Activated CD8-positive, alpha-beta T cell treated with anti-CD3 and anti-CD28 coated beads, Interleukin-2, amount 10 ng/mL, durations not matched to agents 7 days and 5 days (primary cell): ENCODE results near the gene ZNF567. TPM values are rescaled to one million over a fixed set of nuclear protein-coding genes. Genes with fewer than 3 reads are reported as not detected.
A peak's percentile ranks its signal among the peaks of the same experiment; 100 is the strongest.

Experiments
- ATAC-seq: fragments of 150-1000 bp; cut with Tn5 transposase; one replicate; pipeline ENCODE4 v1.10.0; 2021; ENCODE audit warnings: moderate library complexity
- CTCF ChIA-PET: fragments of 350-600 bp; sonication (Branson Sonifier 250); formaldehyde crosslinking; loops from one replicate; lab custom pipeline; 2021; ENCODE audit warnings: antibody characterized with exemption; lab: Charles Lee
- POLR2A ChIA-PET: fragments of 350-600 bp; sonication (Branson Sonifier 250); formaldehyde crosslinking; loops from one replicate; lab custom pipeline; 2021; ENCODE audit warnings: antibody characterized with exemption; lab: Charles Lee
- DNase-seq: peaks from one replicate; pipeline ENCODE4 v3.0.0-alpha.2; 2020
- H3K27ac Mint-ChIP-seq: one replicate; pipeline ENCODE4 v1.8.0; 2021; ENCODE audit warnings: mild to moderate bottlenecking, mixed read lengths
- H3K27me3 Mint-ChIP-seq: one replicate; pipeline ENCODE4 v1.8.0; 2021; ENCODE audit warnings: low read depth, mixed read lengths
- H3K36me3 Mint-ChIP-seq: one replicate; pipeline ENCODE4 v1.8.0; 2021; ENCODE audit warnings: low read depth, mixed read lengths
- H3K4me1 Mint-ChIP-seq: one replicate; pipeline ENCODE4 v1.8.0; 2021; ENCODE audit warnings: low read depth, mixed read lengths
- H3K4me3 Mint-ChIP-seq: one replicate; pipeline ENCODE4 v1.8.0; 2021; ENCODE audit warnings: mild to moderate bottlenecking, mixed read lengths
- H3K9me3 Mint-ChIP-seq: one replicate; pipeline ENCODE4 v1.8.0; 2022; ENCODE audit warnings: mixed read lengths; ENCODE audit not compliant: insufficient read depth
- total RNA-seq, 2 experiments: library from RNA; stranded (reverse); gene quantifications; one replicate each; pipeline ENCODE4 v1.2.3, GENCODE V29; 2021

The ZNF567 gene
- total RNA-seq, result 10 to 100 TPM; 10.1 to 12.5 TPM

DNA sequence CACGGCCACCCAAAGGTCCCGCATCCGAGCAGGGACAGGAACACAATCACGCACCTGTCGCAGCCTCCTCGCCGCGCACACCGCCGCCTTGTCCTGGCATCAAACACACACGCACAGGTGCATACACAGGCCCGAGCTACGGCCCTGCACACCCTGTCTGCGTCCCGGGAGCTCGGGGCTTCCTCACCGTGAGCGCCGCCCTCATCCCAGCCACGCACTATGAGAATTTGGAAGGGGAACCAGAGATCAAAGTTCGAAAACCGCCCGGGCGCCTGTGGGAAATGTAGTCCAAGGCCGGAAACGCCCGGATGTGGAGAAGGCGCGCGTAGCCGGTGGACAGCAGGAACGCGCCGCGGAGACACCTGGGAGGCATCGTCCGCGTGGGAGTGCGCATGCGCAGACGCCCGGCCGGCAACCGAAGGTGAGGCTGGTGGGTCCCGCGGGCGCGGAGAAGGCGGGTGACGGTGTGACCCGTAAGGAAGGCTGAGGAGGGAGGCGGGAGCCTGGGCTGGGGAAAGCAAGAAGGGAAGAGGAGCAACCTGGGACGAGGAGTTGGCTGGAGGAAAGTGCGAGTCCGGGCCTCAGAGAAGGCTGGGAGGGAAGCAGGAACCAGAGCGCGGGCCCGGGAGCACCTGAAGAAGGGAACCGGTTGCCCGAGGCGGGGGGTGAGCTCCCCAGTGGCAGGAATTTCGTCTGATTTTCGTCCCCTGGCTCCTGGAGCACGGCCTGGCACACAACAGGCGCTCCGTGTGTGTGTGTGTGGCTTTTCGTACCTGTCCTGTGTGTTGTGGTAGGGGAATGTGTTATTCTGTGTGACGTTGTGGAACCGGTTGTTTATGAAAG, at the start of gene ZNF567:
Gene ZNF567, plus strand, starts transcription at position 399 of the 843 bp plus-strand sequence. CDS start 7,256 bp downstream, outside the sequence.
- POLR2A ChIA-PET, result interaction anchor here (0.6 to 2.6 kb wide), 5 partner anchors 21 to 819 kb away, joined by 3 to 8 read pairs (median 4); partner anchors contain the start of genes ZNF461 and ZNF793
- DNase-seq (peak; percentile 98), ATAC-seq (peak; percentile 94)
- peaks cover 31% of the 10 kb centered on the region for H3K9me3 Mint-ChIP-seq
- no peaks in the 10 kb centered on the region for H3K27me3 Mint-ChIP-seq
- H3K36me3 Mint-ChIP-seq, result peaks cover 70% of the 10 kb centered on the region
- CTCF ChIA-PET, result no interaction called here
- H3K4me1 Mint-ChIP-seq, result peaks cover 26% of the 10 kb centered on the region
- peak within 1 kb of the TSS; percentile 98 for H3K27ac Mint-ChIP-seq
- H3K4me3 Mint-ChIP-seq, result peak within 1 kb of the TSS; percentile 98

DNA sequence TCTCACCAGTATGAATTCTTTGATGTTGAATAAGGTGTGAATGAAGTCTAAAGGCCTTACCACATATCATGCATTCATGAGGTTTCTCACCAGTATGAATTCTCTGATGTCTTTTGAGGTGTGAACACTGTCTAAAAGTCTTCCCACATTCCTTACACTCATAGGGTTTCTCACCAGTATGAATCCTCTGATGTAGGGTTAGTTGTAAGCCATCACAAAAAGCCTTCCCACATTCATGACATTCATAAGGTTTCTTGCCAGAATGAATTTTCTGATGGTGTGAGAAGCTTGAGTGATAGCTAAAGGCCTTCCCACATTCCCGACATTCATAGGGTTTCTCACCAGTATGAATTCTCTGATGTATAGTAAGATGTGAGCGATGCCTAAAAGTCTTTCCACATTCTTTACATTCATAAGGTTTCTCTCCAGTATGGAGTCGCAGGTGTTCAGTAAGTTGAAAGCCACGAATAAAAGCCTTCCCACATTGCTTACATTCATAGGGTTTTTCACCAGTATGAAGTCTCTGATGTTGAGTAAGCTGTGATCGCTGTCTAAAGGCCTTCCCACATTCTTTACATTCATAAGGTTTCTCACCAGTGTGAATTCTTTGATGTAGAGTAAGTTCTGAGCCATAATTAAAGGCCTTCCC, 48.4 kb upstream of the ZNF567 start:
- Mint-ChIP-seq H3K27me3 (no peaks in the 10 kb centered on the region), H3K9me3 (peaks cover 67% of the 10 kb centered on the region), H3K4me1 (no peaks in the 10 kb centered on the region), H3K27ac (no peak overlapping the region), H3K4me3 (no peak overlapping the region), H3K36me3 (peaks cover 45% of the 10 kb centered on the region)
- DNase-seq, result no peak
- ChIA-PET CTCF (no interaction called here), POLR2A (no interaction called here)
- ATAC-seq, result no peak

DNA sequence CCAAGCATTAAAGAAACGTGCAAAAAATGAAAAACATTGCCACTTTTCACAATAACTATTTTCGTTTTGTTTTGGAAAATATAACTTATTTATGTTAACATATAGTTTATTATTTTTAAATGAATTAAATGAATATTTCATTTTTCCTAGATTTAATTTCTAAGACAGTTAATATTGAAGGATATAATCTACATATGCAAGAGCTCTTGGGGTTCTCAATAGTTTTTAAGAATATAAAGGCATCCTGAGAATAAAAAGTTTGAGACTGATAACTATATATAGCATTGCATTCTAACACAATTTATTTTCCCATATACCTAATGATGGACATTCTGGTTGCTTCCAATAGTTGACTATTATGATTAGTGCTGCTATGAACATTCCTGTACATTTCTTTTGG, 40.7 kb upstream of the ZNF567 start:
- H3K27ac Mint-ChIP-seq, result no peak overlapping the region
- POLR2A ChIA-PET, result no interaction called here
- ATAC-seq (no peak), DNase-seq (no peak)
- H3K9me3 Mint-ChIP-seq, result peaks cover 23% of the 10 kb centered on the region
- peaks cover 50% of the 10 kb centered on the region for H3K36me3 Mint-ChIP-seq
- no peaks in the 10 kb centered on the region for H3K4me1 Mint-ChIP-seq
- CTCF ChIA-PET, result no interaction called here
- no peaks in the 10 kb centered on the region for H3K27me3 Mint-ChIP-seq
- H3K4me3 Mint-ChIP-seq, result no peak overlapping the region

DNA sequence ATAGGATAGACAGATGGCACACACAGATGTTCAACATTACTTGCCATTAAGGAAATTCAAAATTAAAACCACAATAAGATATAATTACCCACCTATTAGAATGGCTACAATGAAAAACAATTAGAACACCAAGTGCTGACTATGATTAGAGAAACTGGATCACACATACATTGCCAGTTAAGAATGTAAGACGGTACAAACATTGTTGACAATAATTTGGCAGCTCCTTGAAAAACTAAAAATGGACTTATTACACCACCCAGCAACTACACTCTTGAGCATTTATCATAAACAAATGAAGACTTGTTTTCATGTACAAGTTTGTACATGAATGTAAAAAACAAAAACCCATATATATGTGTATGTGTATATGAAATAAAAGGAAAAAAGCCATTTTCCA, 34.5 kb upstream of the ZNF567 start:
- ChIA-PET CTCF (no interaction called here), POLR2A (no interaction called here)
- no peak for ATAC-seq
- peaks cover 28% of the 10 kb centered on the region for H3K9me3 Mint-ChIP-seq
- DNase-seq, result no peak
- no peaks in the 10 kb centered on the region for H3K27me3 Mint-ChIP-seq
- H3K4me1 Mint-ChIP-seq, result no peaks in the 10 kb centered on the region
- no peak overlapping the region for H3K4me3 Mint-ChIP-seq
- no peak overlapping the region for H3K27ac Mint-ChIP-seq
- peaks cover 65% of the 10 kb centered on the region for H3K36me3 Mint-ChIP-seq

DNA sequence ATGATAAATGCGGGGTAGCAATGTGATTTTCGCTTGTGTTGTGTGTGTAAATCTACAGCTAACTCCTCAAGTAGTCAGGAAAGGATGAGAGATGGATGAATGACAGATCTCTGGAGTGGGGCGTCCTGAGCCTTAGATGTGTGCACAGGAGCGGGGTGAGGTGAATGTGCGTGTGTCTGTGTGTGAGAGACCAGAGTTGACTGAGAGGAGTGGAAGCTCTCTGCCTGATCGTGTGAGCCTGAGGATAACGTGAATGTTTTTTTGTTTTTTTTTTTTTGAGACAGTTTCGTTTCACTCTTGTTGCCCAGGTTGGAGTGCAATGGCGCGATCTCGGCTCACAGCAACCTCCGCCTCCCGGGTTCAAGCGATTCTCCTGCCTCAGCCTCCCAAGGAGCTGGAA, 21.6 kb upstream of the ZNF567 start:
- POLR2A ChIA-PET, result interaction anchor here (2.1 kb wide), 1 partner anchor 60 kb away, joined by 5 read pairs; the partner anchor contains the start of gene ZNF382
- Mint-ChIP-seq H3K27ac (peak overlapping the region; percentile 96), H3K36me3 (peaks cover 58% of the 10 kb centered on the region), H3K27me3 (no peaks in the 10 kb centered on the region), H3K4me3 (peak overlapping the region; percentile 95), H3K4me1 (peaks cover 26% of the 10 kb centered on the region), H3K9me3 (peaks cover 44% of the 10 kb centered on the region)
- CTCF ChIA-PET, result no interaction called here
- DNase-seq (no peak), ATAC-seq (no peak)

DNA sequence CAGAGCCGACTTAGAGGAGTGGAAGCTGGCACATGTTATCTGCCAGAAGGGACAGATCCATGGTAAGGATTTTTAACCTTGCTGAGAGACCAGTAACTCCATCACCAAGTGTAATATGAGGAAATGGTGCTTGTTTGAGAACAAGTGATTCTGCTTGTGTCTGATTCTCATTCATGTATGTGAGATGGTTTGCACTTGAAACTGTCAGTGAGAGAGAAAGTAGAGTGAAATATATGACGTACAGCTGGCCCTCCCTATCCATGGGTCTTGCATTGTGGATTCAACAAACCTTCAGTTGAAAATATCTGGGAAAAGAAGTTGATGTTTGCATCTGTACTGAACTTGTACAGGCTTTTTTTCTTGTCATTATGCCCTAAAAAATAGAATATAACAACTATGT, 18.8 kb upstream of the ZNF567 start:
- H3K27ac Mint-ChIP-seq, result no peak overlapping the region
- no peaks in the 10 kb centered on the region for H3K27me3 Mint-ChIP-seq
- peaks cover 26% of the 10 kb centered on the region for H3K4me1 Mint-ChIP-seq
- peak overlapping the region; percentile 16 for H3K4me3 Mint-ChIP-seq
- DNase-seq (no peak), ATAC-seq (no peak)
- ChIA-PET POLR2A (no interaction called here), CTCF (no interaction called here)
- peaks cover 68% of the 10 kb centered on the region for H3K36me3 Mint-ChIP-seq
- H3K9me3 Mint-ChIP-seq, result peaks cover 47% of the 10 kb centered on the region

DNA sequence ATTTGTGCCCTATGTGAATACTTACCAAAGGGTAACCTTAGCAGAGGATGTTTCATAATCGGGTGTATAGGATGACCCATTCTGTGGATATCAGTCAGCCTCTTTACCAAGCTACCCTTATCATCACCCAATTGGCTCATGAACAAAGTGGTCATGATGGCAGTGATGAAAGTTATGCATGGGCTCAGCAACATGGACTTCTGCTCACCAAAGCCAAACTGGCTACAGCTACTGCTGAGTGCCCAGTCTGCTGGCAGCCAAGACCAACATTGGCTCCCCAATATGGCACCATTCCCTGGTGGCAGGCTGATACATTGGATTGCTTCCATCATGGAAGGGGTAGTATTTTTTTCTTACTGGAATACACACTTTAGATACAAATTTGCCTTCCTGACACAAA, 15.0 kb upstream of the ZNF567 start:
- ATAC-seq (no peak), DNase-seq (no peak)
- Mint-ChIP-seq H3K4me3 (no peak overlapping the region), H3K27me3 (no peaks in the 10 kb centered on the region), H3K4me1 (peaks cover 6% of the 10 kb centered on the region), H3K27ac (no peak overlapping the region), H3K9me3 (peaks cover 40% of the 10 kb centered on the region), H3K36me3 (peaks cover 48% of the 10 kb centered on the region)
- CTCF ChIA-PET, result no interaction called here
- POLR2A ChIA-PET, result no interaction called here

DNA sequence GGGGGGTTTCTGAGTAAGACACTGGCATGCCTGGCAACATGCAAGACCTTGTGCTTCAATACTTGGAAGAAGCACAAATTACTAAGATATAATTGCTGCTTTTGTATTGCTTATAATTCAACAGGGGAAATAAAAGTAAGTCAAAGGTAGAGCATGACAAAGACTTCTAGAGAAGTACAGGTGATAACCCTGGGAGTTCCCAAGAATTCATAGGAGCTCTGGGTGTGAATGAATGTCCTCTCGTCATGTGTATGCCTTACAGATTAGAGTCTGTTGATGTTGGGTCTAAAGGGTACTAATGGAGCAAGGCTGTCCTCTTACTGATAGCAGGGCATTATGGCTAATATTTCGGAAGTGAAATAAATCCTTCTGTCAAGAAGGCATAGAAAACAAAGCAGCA, 13.2 kb upstream of the ZNF567 start:
- no peaks in the 10 kb centered on the region for H3K27me3 Mint-ChIP-seq
- no peak overlapping the region for H3K27ac Mint-ChIP-seq
- no peak for DNase-seq
- peaks cover 53% of the 10 kb centered on the region for H3K36me3 Mint-ChIP-seq
- CTCF ChIA-PET, result interaction anchor here (0.6 kb wide), 1 partner anchor 34 kb away, joined by 3 read pairs; no protein-coding TSS in a partner anchor
- H3K4me3 Mint-ChIP-seq, result no peak overlapping the region
- H3K9me3 Mint-ChIP-seq, result peaks cover 39% of the 10 kb centered on the region
- POLR2A ChIA-PET, result no interaction called here
- no peaks in the 10 kb centered on the region for H3K4me1 Mint-ChIP-seq
- ATAC-seq, result no peak

DNA sequence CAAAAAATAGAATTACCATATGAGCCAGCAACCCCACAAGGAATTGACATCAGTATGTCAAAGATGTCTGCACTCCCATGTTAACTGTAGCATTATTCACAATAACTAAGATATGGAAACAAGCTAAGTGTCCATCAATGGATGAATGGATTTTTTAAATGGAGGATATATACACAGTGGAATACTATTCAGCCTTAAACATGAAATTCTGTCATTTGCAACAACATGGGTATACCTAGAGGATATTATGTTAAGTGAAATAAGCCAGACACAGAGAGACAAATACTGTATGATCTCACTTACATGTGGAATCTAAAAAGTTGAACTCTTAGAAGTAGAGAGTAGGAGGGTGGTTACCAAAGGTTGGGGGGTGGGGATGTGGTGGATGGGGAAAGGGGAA, 8.0 kb upstream of the ZNF567 start:
- ChIA-PET POLR2A (no interaction called here), CTCF (no interaction called here)
- no peak for ATAC-seq
- H3K27me3 Mint-ChIP-seq, result no peaks in the 10 kb centered on the region
- H3K4me3 Mint-ChIP-seq, result no peak overlapping the region
- DNase-seq, result no peak
- no peak overlapping the region for H3K27ac Mint-ChIP-seq
- H3K36me3 Mint-ChIP-seq, result peaks cover 52% of the 10 kb centered on the region
- no peaks in the 10 kb centered on the region for H3K4me1 Mint-ChIP-seq
- H3K9me3 Mint-ChIP-seq, result peaks cover 35% of the 10 kb centered on the region

DNA sequence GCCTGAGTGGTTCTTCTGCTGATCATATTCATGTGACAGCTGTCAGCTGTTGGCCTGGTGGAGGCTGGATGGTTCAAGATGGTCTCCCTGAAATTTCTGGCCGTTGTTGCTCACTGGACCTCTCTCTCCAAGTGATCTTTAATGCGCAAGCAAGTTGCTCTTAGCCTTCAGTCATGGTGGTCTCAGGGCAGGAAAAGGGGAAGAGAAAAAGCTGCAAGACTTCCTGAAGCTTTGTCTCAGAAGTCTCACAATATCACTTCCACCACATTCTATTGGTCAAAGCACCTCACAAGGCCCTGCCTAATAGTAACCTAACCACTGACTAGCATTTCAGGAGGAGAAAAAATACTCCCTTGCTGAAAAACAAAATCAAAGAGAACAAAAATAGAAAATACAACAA, 1.6 kb upstream of the ZNF567 start:
- Mint-ChIP-seq H3K36me3 (peaks cover 66% of the 10 kb centered on the region), H3K27ac (peak overlapping the region; percentile 98), H3K9me3 (peaks cover 37% of the 10 kb centered on the region), H3K27me3 (no peaks in the 10 kb centered on the region), H3K4me1 (peaks cover 26% of the 10 kb centered on the region), H3K4me3 (peak overlapping the region; percentile 98)
- ChIA-PET CTCF (interaction anchor here (1.0 kb wide), 1 partner anchor 104 kb away, joined by 3 read pairs; no protein-coding TSS in a partner anchor), POLR2A (interaction anchor here (2.6 kb wide), 1 partner anchor 19 kb away, joined by 8 read pairs; the partner anchor contains the start of gene ZNF461)
- DNase-seq (no peak), ATAC-seq (no peak)

DNA sequence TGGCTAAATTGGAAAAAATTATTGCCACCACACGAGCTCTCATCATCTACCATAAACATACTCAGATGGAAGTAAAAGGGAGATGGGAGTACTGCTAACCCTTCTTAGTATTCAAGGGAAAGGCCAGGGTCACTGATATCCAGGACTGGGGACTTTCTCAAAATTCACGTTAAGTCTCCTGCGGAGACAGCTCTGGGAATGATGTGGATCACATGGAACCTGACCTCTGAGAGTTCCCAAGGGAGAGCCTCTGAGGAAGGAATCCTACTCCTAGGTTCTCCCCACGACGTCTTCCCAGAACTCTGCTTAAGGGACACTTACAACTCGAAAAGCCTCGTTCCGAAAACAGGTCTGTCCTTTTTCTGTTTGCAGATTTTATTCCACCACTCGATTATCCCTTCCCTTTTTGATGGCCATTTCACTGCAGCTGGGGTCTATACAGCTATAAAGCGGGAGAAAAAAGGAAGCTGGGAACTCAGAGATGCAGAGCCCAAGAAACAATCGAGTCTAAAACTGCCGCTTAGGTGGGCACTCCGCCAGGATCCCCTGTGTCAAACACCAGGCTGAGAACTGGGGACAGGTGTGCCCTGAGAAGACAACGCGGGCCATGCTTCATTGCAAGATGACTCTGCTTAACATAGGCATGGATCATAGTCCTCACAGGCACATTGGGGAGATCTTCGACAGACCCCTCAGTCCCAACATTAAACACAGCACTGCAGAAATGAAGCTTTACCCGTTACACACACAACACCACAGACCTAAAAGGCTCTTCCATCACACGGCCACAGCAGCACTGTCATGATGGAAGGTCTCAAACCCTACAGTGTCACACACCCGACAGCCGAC, 823 bp upstream of the ZNF567 start:
- ATAC-seq (no peak), DNase-seq (no peak)

More for the DNA sequence above, 823 bp upstream of the ZNF567 start:
- ChIA-PET CTCF (interaction anchor here (1.0 kb wide), 1 partner anchor 103 kb away, joined by 3 read pairs; no protein-coding TSS in a partner anchor), POLR2A (interaction anchor here (0.6 to 2.6 kb wide), 3 partner anchors 20 to 320 kb away, joined by 3 to 8 read pairs (median 7); partner anchors contain the start of gene ZNF461)
- Mint-ChIP-seq H3K27ac (peak overlapping the region; percentile 98), H3K27me3 (no peaks in the 10 kb centered on the region), H3K4me1 (peaks cover 26% of the 10 kb centered on the region), H3K36me3 (peaks cover 68% of the 10 kb centered on the region), H3K9me3 (peaks cover 31% of the 10 kb centered on the region), H3K4me3 (peak overlapping the region; percentile 98)
